Measurements from ENCODE around the gene KASH5.

DNA sequence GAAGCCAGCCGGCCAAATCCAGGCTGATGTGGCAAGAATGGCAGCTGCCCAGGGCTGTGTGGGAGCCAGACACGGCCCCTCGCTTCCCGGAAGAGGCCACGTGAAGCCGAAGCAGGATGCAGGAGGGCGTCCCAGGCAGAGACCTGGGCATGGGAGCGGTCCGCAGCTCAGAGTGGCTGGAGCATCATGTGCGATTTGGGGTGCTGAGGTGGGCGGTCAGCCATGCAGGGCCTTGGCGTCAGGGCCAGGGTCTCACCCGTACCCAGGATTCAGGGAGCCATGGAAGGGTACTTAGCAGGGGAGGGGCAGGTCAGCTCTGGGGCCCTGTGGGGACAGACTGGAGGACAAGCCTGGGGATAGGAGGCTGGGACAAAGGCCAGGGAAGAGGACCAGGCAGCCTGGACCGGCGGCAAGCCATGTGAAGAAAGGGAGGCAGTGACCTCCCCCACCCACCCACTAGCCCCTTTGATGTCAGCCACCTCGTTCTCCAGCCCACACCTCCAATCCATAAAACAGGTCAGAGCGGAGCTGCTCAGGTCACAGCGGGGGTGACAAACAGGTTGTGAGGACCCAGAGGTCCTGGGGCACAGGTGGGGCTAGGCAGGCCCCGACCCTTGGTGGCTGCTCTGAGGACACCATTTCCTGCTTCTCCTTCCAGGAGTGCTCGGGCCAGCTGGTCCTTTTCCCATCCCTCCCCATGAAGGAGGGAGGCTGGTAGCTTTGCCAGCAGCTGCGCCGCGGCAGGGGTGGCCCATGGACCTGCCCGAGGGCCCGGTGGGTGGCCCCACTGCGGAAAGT, 2.3 kb downstream of the KASH5 start:
- TF ChIP-seq, protein P1, sequence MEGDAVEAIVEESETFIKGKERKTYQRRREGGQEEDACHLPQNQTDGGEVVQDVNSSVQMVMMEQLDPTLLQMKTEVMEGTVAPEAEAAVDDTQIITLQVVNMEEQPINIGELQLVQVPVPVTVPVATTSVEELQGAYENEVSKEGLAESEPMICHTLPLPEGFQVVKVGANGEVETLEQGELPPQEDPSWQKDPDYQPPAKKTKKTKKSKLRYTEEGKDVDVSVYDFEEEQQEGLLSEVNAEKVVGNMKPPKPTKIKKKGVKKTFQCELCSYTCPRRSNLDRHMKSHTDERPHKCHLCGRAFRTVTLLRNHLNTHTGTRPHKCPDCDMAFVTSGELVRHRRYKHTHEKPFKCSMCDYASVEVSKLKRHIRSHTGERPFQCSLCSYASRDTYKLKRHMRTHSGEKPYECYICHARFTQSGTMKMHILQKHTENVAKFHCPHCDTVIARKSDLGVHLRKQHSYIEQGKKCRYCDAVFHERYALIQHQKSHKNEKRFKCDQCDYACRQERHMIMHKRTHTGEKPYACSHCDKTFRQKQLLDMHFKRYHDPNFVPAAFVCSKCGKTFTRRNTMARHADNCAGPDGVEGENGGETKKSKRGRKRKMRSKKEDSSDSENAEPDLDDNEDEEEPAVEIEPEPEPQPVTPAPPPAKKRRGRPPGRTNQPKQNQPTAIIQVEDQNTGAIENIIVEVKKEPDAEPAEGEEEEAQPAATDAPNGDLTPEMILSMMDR (IDR thresholded peaks at IDR 0.05; ENCODE audit: low read depth, low read length, poor library complexity, severe bottlenecking), result no peak
- TF ChIP-seq EZH2phosphoT487 (IDR thresholded peaks at IDR 0.05; ENCODE audit: borderline replicate concordance, low read length), result no peak

All from DOHH2 (cell line).